Measurements from ENCODE around the gene RPL35. TPM values are rescaled to one million over a fixed set of nuclear protein-coding genes. Genes with fewer than 3 reads are reported as not detected.
A peak's percentile ranks its signal among the peaks of the same experiment; 100 is the strongest.

Gene RPL35
- total RNA-seq, 3 donors from 2014 or later = 2,475 to 3,579 (median 2,566) TPM

- Histone ChIP-seq H3K4me3 (no peak overlapping the region), H3K36me3 (peaks cover 5% of the 10 kb centered on the region), H3K27me3 (no peaks in the 10 kb centered on the region), H3K4me1 (no peaks in the 10 kb centered on the region), H3K27ac (no peak overlapping the region), H3K9me3 (no peaks in the 10 kb centered on the region)
- TF ChIP-seq POLR2AphosphoS5 (IDR thresholded peaks at IDR 0.05) (no peak), POLR2A (IDR thresholded peaks at IDR 0.05) (no peak), CTCF (IDR thresholded peaks at IDR 0.05) (no peak)
- DNase-seq (ENCODE audit: low spot score in 2 of 2) = no peak
- intact Hi-C loops (cut with DNase I; ENCODE audit: low total_unique reads) = no loop called here
Measured at GRCh38 chr9:124878021-124878420, 16.3 kb upstream of the RPL35 start.

GRCh38 chr9:124877021-124877782 lies 15.4 kb upstream of the RPL35 start:
- TF ChIP-seq POLR2AphosphoS5 (IDR thresholded peaks at IDR 0.05) (no peak), CTCF (IDR thresholded peaks at IDR 0.05) (no peak), POLR2A (IDR thresholded peaks at IDR 0.05) (no peak)
- peaks cover 0 to 6% of the 10 kb centered on the region in 2 donors for H3K4me1 ChIP-seq
- no peak overlapping the region for H3K27ac ChIP-seq
- H3K27me3 ChIP-seq = no peaks in the 10 kb centered on the region
- DNase-seq (ENCODE audit: low spot score in 2 of 2) = no peak
- H3K36me3 ChIP-seq = peaks cover 5% of the 10 kb centered on the region
- intact Hi-C loops (cut with DNase I; ENCODE audit: low total_unique reads) = no loop called here
- no peak overlapping the region for H3K4me3 ChIP-seq
- H3K9me3 ChIP-seq = no peaks in the 10 kb centered on the region

- Histone ChIP-seq H3K4me1 (peaks cover 3 to 10% of the 10 kb centered on the region in 2 donors), H3K27ac (no peak overlapping the region), H3K4me3 (no peak overlapping the region), H3K36me3 (peaks cover 5% of the 10 kb centered on the region), H3K9me3 (no peaks in the 10 kb centered on the region), H3K27me3 (no peaks in the 10 kb centered on the region)
- intact Hi-C loops (cut with DNase I; ENCODE audit: low total_unique reads) = no loop called here
- TF ChIP-seq CTCF (IDR thresholded peaks at IDR 0.05) (no peak), POLR2AphosphoS5 (IDR thresholded peaks at IDR 0.05) (no peak), POLR2A (IDR thresholded peaks at IDR 0.05) (no peak)
- DNase-seq (ENCODE audit: low spot score in 2 of 2) = no peak
Measured at GRCh38 chr9:124875501-124875900, 13.7 kb upstream of the RPL35 start.

- Histone ChIP-seq H3K27me3 (no peaks in the 10 kb centered on the region), H3K9me3 (no peaks in the 10 kb centered on the region), H3K36me3 (peaks cover 5% of the 10 kb centered on the region), H3K27ac (no peak overlapping the region), H3K4me3 (no peak overlapping the region), H3K4me1 (peaks cover 4 to 17% of the 10 kb centered on the region in 2 donors)
- intact Hi-C loops (cut with DNase I; ENCODE audit: low total_unique reads) = no loop called here
- DNase-seq (ENCODE audit: low spot score in 2 of 2) = no peak
- TF ChIP-seq POLR2A (IDR thresholded peaks at IDR 0.05) = no peak
- no peak for TF ChIP-seq CTCF (IDR thresholded peaks at IDR 0.05)
- TF ChIP-seq POLR2AphosphoS5 (IDR thresholded peaks at IDR 0.05) = no peak
Measured at GRCh38 chr9:124873664-124874063, 11.9 kb upstream of the RPL35 start.

- Histone ChIP-seq H3K4me1 (peaks cover 4 to 17% of the 10 kb centered on the region in 2 donors), H3K9me3 (no peaks in the 10 kb centered on the region), H3K36me3 (no peaks in the 10 kb centered on the region), H3K4me3 (peak overlapping the region in 1 of 3 donors; percentile 99), H3K27me3 (no peaks in the 10 kb centered on the region), H3K27ac (peak overlapping the region in 1 of 2 donors; percentile 98)
- intact Hi-C loops (cut with DNase I; ENCODE audit: low total_unique reads) = no loop called here
- no peak for DNase-seq (ENCODE audit: low spot score in 2 of 2)
- TF ChIP-seq POLR2AphosphoS5 (IDR thresholded peaks at IDR 0.05) (no peak), POLR2A (IDR thresholded peaks at IDR 0.05) (no peak), CTCF (IDR thresholded peaks at IDR 0.05) (no peak)
Measured at GRCh38 chr9:124871156-124871561, 9.4 kb upstream of the RPL35 start.
